ENCODE results near the gene SCO2. TPM values are rescaled to one million over a fixed set of nuclear protein-coding genes. Genes with fewer than 3 reads are reported as not detected.
A peak's percentile ranks its signal among the peaks of the same experiment; 100 is the strongest.

Gene SCO2
- total and polyA plus RNA-seq, 9 of the 15 experiments (the other 6 are each of a cell fraction or from before 2014, with no cell fraction given), result 0.34 to 4.0 (median 1.1) TPM; not detected in 3

DNA sequence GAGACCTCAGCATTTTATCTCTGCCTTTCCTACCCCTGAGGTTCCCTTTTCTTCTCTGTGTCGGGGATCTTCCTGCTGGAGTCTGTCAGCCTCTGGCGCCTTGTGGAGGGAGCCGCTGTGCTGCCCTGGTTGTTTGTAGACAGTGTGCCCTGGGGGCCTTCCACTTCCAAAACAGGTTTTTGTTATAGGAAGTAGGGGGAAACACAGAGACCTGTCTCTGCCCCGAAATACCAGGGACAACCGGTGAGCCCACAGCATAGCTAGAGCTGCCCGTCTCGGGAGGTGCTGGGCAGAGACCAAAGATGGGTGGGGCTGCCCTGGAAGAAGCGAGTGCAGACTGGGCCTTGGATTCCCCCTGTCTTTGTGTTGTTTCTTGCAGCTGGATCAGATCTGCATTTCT is 9.3 kb downstream of the SCO2 start (continued):
- TF ChIP-seq ZNF764 (CRISPR knock-in tag; IDR thresholded peaks at IDR 0.05; ENCODE audit: low read depth), result no peak
- no peak for TF ChIP-seq STAG1 (CRISPR knock-in tag; IDR thresholded peaks at IDR 0.05; ENCODE audit: borderline replicate concordance)
- no peak for TF ChIP-seq MBD2 (IDR thresholded peaks at IDR 0.05; ENCODE audit: borderline replicate concordance, low read depth)
- no peak for TF ChIP-seq CBFA2T2 (conservative IDR thresholded peaks at IDR 0.05)
- no peak for TF ChIP-seq RCOR1 (IDR thresholded peaks at IDR 0.05; ENCODE audit: borderline replicate concordance in 1 of 2, low read depth in 2 of 2, low read length in 2 of 2)
- TF ChIP-seq PRMT5 (CRISPR knock-in tag; IDR thresholded peaks at IDR 0.05), result no peak
- TF ChIP-seq ZNF699 (CRISPR knock-in tag; IDR thresholded peaks at IDR 0.05; ENCODE audit: insufficient replicate concordance), result no peak

DNA sequence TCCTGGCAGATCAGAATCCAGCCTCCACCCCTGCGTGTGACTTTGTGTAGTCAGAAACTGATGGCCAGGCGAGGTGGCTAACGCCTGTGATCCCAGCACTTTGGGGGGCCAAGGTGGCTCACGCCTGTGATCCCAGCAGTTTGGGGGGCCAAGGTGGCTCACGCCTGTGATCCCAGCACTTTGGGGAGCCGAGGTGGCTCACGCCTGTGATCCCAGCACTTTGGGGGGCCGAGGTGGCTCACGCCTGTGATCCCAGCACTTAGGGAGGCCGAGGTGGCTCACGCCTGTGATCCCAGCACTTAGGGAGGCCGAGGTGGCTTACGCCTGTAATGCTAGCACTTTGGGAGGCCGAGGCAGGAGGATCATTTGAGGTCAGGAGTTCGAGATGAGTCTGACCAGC is 12.2 kb downstream of the SCO2 start:
- TF ChIP-seq POLR2G (IDR thresholded peaks at IDR 0.05; ENCODE audit: low read depth, low read length) (0 out of 2 replicates have a peak, but pooled peaks have one; percentile 32), RBFOX2 (IDR thresholded peaks at IDR 0.05; ENCODE audit: low read depth, low read length) (peak; percentile 54), RAD51 (IDR thresholded peaks at IDR 0.05; ENCODE audit: borderline replicate concordance, low read depth) (no peak)
- Histone ChIP-seq H3K79me2 (ENCODE audit: control insufficient read depth, insufficient read depth, low read length) (peaks cover 68% of the 10 kb centered on the region), H3K9ac (ENCODE audit: insufficient read depth in 1 of 2, low read depth in 2 of 2, low read length in 2 of 2) (no peak overlapping the region), H3K9me1 (ENCODE audit: control insufficient read depth, insufficient read depth, low read length) (no peaks in the 10 kb centered on the region), H3K27ac (ENCODE audit: extremely low read depth, low read depth, low read length) (no peak overlapping the region), H2AFZ (ENCODE audit: low read depth, low read length) (no peak overlapping the region), H4K20me1 (replicated peaks; ENCODE audit: control insufficient read depth, insufficient read depth, low read length) (no peaks in the 10 kb centered on the region), H3K4me2 (ENCODE audit: insufficient read depth, low read length) (no peak overlapping the region), H3K36me3 (ENCODE audit: control insufficient read depth, insufficient read depth, low read length) (peaks cover 47% of the 10 kb centered on the region; the same call in 1 of the 3 replicates), H3K27me3 (ENCODE audit: control insufficient read depth in 2 of 2, insufficient read depth in 2 of 2, low read length in 2 of 2) (no peaks in the 10 kb centered on the region), H3K4me1 (replicated peaks in 1 of 2; ENCODE audit: control insufficient read depth in 2 of 2, insufficient read depth in 2 of 2, low read length in 2 of 2) (peaks cover 0 to 4% of the 10 kb centered on the region in 2 experiments; a peak in 3 of 5 replicates), H3K9me3 (replicated peaks; ENCODE audit: control insufficient read depth, insufficient read depth, low read depth, low read length) (no peaks in the 10 kb centered on the region), H3K4me3 (no peak overlapping the region)
- 96% methylated on average over 4 of the region's 15 CpGs for WGBS (ENCODE audit: insufficient coverage, low coverage, missing lambda C conversion rate)
- intact Hi-C loops (cut with micrococcal nuclease), result no loop called here
- POLR2A ChIA-PET, result interaction anchor here (1.4 kb wide), 1 partner anchor 13 kb away, joined by 7 read pairs; the partner anchor contains the start of gene SCO2
- CTCF ChIA-PET (ENCODE audit: low intra/inter-chr PET ratio), result no interaction called here
- ATAC-seq (no peak), DNase-seq (ENCODE audit: extremely low read depth in 1 of 4, low spot score in 3 of 4) (no peak), FAIRE-seq (no peak)
- in situ Hi-C loops (cut with MboI), result no loop called here
- BruUV-seq (replicated peaks), result no TSS peak
